Type B pancreatic cell (in vitro differentiated cells): ENCODE data around the gene CST7. TPM values are rescaled to one million over a fixed set of nuclear protein-coding genes. Genes with fewer than 3 reads are reported as not detected.

Source experiments
- DNase-seq: peaks from one replicate; pipeline ENCODE4 v3.0.0; 2021; ENCODE audit warnings: mixed read lengths; ENCODE audit not compliant: unreplicated experiment; ENCODE audit errors: extremely low spot score
- H3K27ac Mint-ChIP-seq: 2 replicates; pipeline ENCODE4 v1.8.0; 2021; ENCODE audit warnings: mild to moderate bottlenecking, mixed read lengths
- H3K27me3 Mint-ChIP-seq: 2 replicates; pipeline ENCODE4 v1.8.0; 2021; ENCODE audit warnings: mixed read lengths
- H3K36me3 Mint-ChIP-seq: 2 replicates; pipeline ENCODE4 v1.8.0; 2021; ENCODE audit warnings: mixed read lengths
- H3K4me1 Mint-ChIP-seq: one replicate; pipeline ENCODE4 v1.8.0; 2021; ENCODE audit warnings: mixed read lengths; ENCODE audit not compliant: unreplicated experiment
- H3K4me3 Mint-ChIP-seq: 2 replicates; pipeline ENCODE4 v1.8.0; 2021; ENCODE audit warnings: mild to moderate bottlenecking, mixed read lengths
- H3K9me3 Mint-ChIP-seq: 2 replicates; pipeline ENCODE4 v1.8.0; 2021; ENCODE audit warnings: mixed read lengths
- CTCF ChIP-seq: fragments of 200-600 bp; sonication (generic); conservative IDR thresholded peaks from 2 replicates; pipeline ENCODE4 v1.5.0; 2021; ENCODE audit warnings: antibody characterized with exemption, mild to moderate bottlenecking
- total RNA-seq: library from RNA; stranded (reverse); gene quantifications from 2 replicates; pipeline ENCODE4 v1.2.1, GENCODE V29; 2021; ENCODE audit warnings: low replicate concordance

Gene CST7
- total RNA-seq, 1 donor from 2014 or later: not detected

GRCh38 chr20:24936526-24937407 lies 12.3 kb upstream of the CST7 start:
- DNase-seq: no peak
- H3K27me3 Mint-ChIP-seq: no peaks in the 10 kb centered on the region
- H3K36me3 Mint-ChIP-seq: no peaks in the 10 kb centered on the region
- no peak for TF ChIP-seq CTCF
- peaks cover 4% of the 10 kb centered on the region for H3K9me3 Mint-ChIP-seq
- H3K4me3 Mint-ChIP-seq: no peak overlapping the region
- H3K4me1 Mint-ChIP-seq: no peaks in the 10 kb centered on the region
- H3K27ac Mint-ChIP-seq: no peak overlapping the region

DNA sequence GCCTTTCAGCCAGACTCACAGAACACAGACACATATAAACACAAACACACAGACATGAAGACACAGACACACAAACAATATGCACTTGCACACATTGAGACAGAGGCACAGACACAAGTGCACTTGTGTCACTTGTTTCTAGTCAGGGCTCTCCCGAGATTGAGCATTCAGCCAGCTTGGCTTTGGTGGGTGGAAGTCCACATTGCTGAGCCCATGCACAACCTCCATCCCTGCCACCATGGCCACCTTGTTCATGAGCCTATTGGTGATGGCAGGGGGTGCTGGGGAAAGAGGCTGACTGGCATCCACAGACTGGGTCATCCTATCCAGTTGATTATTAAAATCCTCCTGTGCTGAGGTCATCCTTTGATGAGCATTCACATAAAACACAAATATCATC lies 11.5 kb upstream of the CST7 start:
- no peaks in the 10 kb centered on the region for H3K27me3 Mint-ChIP-seq
- H3K36me3 Mint-ChIP-seq: no peaks in the 10 kb centered on the region
- no peak for TF ChIP-seq CTCF
- H3K4me3 Mint-ChIP-seq: no peak overlapping the region
- no peak overlapping the region for H3K27ac Mint-ChIP-seq
- H3K9me3 Mint-ChIP-seq: peaks cover 4% of the 10 kb centered on the region
- no peaks in the 10 kb centered on the region for H3K4me1 Mint-ChIP-seq
- DNase-seq: no peak

DNA sequence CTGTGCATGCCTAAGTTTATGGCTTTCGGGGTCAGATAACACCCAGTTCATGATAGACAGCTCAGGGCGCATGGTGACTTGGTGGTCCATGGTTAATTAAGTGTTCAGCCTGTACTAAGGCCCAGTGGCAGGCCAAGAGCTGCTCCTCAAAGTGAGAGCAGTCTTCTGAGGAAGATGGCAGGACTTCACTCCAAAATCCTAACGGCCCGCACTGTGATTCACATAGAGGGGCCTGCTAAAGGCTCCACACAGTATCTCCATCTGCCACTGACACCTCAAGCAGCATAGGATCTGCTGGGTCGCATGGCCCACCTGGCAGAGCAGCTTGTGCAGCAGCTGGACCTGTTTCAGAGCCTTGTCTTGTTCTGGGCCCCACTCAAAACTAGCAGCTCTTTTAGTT lies 10.6 kb upstream of the CST7 start:
- no peaks in the 10 kb centered on the region for H3K9me3 Mint-ChIP-seq
- no peak for TF ChIP-seq CTCF
- H3K36me3 Mint-ChIP-seq: no peaks in the 10 kb centered on the region
- no peak overlapping the region for H3K4me3 Mint-ChIP-seq
- H3K27ac Mint-ChIP-seq: no peak overlapping the region
- no peaks in the 10 kb centered on the region for H3K27me3 Mint-ChIP-seq
- H3K4me1 Mint-ChIP-seq: no peaks in the 10 kb centered on the region
- no peak for DNase-seq

GRCh38 chr20:24939036-24939435 lies 10.0 kb upstream of the CST7 start:
- H3K27ac Mint-ChIP-seq: no peak overlapping the region
- H3K36me3 Mint-ChIP-seq: no peaks in the 10 kb centered on the region
- DNase-seq: no peak
- no peaks in the 10 kb centered on the region for H3K9me3 Mint-ChIP-seq
- TF ChIP-seq CTCF: no peak
- H3K27me3 Mint-ChIP-seq: no peaks in the 10 kb centered on the region
- no peak overlapping the region for H3K4me3 Mint-ChIP-seq
- no peaks in the 10 kb centered on the region for H3K4me1 Mint-ChIP-seq

DNA sequence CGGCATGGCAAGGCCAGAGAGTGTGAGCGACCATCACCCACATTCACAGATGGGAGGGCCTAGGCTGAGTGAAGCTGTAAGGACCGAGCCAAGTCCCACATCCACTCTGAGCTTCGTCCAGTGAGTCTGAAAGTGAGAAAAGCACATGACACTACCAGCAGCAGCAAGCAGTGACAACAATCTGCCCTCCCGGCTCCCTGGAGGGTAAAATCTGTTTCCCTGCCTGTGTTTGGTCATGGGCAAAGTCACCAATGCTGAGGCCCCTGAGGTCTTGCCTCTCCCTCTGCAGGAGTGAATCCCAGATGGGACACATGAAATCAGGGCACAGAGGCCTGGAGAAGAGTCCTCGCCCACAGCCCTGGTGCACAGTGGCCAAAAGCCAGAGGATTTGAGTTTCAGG lies 6.4 kb upstream of the CST7 start:
- no peaks in the 10 kb centered on the region for H3K4me1 Mint-ChIP-seq
- H3K4me3 Mint-ChIP-seq: no peak overlapping the region

More for the DNA sequence above, 6.4 kb upstream of the CST7 start:
- Mint-ChIP-seq H3K36me3 (no peaks in the 10 kb centered on the region), H3K27ac (no peak overlapping the region), H3K9me3 (peaks cover 7% of the 10 kb centered on the region), H3K27me3 (peaks cover under 1% of the 10 kb centered on the region)
- peak; percentile 61 for DNase-seq
- no peak for TF ChIP-seq CTCF
